GM21529 (cell line): ENCODE measurements around the gene MPHOSPH8.
"Not testable (repeated sequence)": the region's sequence is repeated elsewhere in the genome, so short reads cannot be mapped to it uniquely, and the experiment has no call there.

Experiments used
- ATAC-seq: cut with Tn5 transposase; IDR thresholded peaks from one replicate; pipeline ENCODE4 v1.9.1; 2021; ENCODE audit not compliant: unreplicated experiment

Gene MPHOSPH8

GRCh38 chr13:19632915-19633478, 462 bp upstream of the MPHOSPH8 start:
- ATAC-seq: no peak

DNA sequence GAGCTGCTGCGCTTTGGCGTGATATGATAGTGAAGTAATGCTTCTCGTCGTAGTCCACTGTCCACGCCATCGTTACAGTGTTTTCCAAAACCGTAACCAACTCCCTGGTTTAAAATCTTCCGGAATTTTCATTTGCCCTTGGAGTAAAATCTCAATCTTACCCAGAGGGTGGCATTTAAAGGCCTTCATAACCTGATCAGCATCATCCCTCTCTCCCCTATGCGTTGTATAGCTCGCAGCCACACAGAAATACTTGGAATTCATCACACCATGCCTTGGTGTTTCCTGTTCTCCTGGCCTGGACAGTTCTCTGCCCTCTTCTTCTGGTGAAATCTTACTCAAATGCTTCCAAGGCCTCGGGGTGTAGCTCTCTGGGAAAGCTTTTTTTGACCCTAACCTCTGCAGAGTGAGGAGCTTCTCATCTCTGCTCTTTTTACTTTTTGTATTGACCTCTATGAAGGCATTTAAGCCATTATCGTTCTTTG, 839 bp downstream of the MPHOSPH8 start:
- ATAC-seq: no peak

GRCh38 chr13:19635926-19636325, 2.5 kb downstream of the MPHOSPH8 start:
- not testable (repeated sequence) for ATAC-seq

DNA sequence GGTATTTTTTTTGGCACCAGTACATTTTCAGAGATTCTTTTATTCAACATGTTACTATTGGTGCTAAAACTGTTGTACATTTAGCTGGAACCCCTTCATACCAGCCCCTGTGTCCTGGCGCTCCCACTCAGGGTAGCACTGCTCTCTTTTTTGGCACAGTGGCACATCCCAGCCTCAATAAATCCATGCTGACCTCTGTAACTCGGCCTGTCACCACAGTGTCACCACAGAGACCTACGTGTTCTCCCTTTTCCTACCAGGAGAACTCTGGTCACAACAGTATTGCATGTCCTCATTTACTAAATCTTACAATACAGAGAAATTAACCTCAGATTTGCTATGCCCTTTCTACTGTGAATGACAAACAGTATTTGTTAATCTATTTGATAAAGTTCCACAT, 10.2 kb downstream of the MPHOSPH8 start:
- ATAC-seq: no peak

DNA sequence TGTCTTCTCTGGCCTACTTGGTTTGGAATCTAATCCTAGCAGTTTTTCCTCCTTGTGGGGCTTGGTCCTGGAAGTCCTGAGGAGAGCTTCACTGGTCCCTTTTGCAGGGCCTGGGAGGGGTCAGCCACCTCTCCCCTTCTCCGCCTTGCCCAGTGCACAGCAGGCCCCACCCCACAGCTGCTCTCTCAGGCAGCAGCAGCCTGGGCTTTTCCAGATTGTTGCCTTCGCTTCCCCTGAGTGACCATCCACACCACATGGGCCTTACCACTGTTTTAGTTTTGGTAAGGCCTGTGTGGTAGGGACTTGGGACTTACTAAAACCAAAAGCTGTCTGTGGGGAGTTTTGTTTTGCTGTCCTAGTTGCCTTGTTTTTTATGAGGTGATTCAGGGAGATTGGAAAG, 11.5 kb downstream of the MPHOSPH8 start:
- no peak for ATAC-seq

DNA sequence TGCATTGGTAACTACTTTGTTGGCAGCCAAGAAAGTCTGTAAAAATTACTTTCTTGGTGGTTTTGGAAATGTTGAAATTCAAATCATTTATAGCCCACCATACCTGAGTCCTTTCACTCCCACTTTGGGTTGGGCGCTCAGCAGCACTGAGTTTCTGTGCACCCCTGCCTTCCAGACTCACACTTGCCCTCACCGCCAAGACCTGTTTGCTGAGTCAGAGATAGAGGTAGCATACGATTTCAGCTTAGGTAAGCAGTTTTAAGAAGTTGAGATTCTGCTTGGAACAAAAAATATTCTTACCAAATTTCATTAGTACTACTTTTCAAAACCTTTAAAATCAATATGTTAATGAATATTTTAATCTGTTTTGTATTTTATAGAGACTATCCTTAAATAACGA, 12.6 kb downstream of the MPHOSPH8 start:
- no peak for ATAC-seq

DNA sequence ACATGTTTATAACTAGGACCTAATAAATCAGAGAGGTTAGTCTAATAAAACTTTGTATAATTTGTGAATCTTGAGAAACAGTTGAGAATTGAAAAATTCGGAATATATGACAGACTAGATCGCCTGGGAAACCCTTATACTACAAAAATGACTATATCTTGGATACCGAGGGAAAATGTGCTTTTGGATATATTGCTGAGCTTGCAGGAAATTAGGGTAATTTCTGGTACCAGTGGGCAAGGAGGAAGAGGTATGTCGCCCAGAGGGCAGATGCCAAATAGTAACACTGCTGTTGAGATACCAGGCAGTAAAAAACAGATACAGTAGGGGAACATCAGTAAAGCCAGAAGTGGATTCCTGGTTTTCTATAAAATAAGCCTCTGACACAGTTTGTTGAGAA, 17.3 kb downstream of the MPHOSPH8 start:
- ATAC-seq: no peak

DNA sequence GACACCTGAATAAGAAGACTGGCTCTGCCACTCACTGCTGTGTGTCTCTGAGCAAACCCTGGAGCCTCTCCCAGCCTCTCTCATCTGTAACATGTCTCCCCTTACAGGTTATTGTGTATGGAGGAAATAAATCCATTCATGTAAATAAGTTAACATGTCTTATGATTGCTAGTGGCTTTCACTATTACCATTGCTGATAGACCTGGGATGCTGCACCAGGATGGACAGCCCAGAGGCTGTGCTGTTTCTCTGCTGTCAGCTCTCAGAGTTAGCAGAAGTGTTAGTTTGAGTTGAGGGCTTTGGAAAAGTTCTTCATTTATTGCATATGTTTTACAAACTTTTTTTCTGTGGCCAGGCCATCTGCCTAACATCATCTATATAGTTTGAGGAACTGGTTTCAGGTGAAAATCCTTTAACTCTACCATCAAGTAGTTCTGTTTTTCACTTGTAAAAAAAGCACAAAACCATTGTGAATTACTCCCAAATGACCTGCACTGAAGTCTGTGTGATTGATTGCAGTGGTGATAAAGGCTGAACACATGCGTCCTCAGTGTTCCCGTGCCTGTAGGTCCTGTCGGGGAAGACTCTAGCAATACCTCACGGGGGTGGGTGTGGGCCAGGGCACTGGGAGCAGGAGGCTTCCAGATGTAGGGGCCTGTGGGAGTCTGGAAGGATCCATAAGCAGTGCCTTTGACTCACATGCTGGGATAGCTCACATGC, 24.6 kb downstream of the MPHOSPH8 start:
- ATAC-seq: no peak

GRCh38 chr13:19658831-19659230, 25.4 kb downstream of the MPHOSPH8 start:
- no peak for ATAC-seq

DNA sequence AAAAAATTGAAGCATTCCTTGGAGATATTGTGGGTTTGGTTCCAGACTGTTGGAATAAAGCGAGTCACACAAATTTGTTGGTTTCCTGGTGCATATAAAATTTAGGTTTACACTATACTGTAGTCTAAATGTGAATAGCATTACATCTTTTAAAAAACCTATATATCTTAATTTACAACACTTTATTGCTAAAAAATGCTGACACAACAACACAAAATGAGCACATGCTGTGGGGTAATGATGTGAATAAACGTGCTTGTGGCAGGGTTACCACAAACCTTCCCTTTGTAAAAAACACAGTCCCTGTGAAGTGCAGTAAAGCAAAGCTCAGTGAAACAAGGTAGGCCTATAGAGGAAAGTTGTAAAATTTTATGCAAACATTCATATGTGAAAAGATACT, 27.7 kb downstream of the MPHOSPH8 start:
- no peak for ATAC-seq

DNA sequence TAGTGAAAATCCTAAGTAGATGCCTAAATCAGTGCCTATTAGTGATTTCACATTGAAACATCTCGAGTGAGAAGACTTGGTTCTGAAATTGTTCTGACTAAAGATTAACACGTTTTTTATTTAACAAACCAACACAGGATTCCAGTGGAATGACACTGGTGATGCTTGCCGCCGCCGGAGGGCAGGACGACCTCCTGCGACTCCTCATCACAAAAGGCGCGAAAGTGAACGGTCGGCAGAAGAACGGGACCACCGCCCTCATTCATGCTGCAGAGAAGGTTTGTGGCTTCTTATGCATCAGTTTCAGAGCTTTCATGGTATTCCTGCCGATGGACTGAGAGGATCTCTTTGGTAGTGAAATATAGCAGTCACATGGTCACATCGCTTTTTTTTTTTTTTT, 28.1 kb downstream of the MPHOSPH8 start:
- ATAC-seq: no peak

DNA sequence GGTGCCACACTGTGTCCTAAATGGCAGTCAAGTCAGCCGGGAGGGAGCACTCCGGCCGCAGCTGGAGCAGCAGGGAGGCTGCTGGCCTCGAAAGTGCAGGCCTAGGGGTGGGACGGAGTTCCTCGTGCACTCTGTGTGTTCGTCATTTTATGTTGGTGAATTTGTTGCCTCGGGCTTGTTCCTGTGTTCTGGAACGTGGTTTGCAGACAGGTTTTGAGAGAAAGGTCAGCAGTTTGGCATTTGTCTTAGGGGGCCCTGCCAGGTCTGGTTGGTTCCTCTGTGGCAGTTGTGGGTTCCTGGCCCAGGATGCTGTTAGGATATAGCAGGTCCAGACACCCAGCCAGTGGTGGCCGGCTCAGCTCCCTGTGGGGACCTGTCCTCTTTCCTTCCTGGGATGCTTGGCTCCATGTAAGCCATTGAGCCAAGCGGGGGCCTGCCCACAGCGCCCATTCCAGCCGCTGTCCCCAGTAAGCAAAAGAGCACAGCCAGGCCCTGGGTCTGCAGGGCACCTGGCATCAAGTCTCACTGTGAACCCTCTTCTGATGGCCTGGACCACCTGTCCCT, 30.0 kb downstream of the MPHOSPH8 start:
- no peak for ATAC-seq

GRCh38 chr13:19664481-19665230, 31.2 kb downstream of the MPHOSPH8 start:
- no peak for ATAC-seq

- ATAC-seq: no peak
These were observed 32.0 kb downstream of the MPHOSPH8 start for GRCh38 chr13:19665427-19665859.

DNA sequence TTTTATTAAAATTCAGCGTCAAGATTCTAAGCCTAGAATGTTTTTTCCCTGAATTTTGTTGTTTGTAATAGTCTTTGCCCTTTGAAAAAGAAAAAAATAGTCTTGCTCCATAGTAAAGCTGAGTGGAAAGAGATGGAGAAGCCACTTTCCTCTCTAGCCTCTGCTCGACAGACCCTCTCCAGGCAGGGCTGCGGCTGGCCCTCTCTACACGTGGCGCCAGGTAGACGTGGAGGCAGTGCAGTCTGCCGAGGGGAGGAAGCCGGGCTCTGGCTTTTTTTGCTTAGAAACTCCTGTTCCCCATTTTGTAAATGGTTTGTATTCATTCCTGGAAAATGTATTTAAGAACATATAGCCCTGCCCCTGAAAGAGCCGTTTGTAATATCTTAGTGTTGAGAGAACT, 35.3 kb downstream of the MPHOSPH8 start:
- ATAC-seq: no peak

DNA sequence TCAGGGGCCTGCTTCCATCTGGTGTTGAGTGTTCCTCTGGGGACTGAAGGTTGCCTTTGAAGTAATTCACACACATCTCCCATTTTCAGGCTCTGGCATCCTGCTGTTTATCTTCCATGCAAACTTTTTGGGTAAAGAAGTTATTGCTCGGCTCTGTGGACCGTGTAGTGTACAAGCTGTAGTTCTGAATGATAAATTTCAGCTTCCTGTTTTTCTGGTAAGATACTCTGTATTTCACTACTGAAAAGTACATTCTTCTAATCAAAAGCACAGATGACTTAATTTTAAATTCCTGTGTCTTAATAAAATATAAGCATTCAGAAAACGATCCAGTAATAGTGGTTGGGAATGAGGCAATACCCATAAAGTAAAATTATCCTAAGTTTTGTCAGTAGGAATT, 36.7 kb downstream of the MPHOSPH8 start:
- no peak for ATAC-seq

- no peak for ATAC-seq
These were observed 39.5 kb downstream of the MPHOSPH8 start for GRCh38 chr13:19672990-19673389.

DNA sequence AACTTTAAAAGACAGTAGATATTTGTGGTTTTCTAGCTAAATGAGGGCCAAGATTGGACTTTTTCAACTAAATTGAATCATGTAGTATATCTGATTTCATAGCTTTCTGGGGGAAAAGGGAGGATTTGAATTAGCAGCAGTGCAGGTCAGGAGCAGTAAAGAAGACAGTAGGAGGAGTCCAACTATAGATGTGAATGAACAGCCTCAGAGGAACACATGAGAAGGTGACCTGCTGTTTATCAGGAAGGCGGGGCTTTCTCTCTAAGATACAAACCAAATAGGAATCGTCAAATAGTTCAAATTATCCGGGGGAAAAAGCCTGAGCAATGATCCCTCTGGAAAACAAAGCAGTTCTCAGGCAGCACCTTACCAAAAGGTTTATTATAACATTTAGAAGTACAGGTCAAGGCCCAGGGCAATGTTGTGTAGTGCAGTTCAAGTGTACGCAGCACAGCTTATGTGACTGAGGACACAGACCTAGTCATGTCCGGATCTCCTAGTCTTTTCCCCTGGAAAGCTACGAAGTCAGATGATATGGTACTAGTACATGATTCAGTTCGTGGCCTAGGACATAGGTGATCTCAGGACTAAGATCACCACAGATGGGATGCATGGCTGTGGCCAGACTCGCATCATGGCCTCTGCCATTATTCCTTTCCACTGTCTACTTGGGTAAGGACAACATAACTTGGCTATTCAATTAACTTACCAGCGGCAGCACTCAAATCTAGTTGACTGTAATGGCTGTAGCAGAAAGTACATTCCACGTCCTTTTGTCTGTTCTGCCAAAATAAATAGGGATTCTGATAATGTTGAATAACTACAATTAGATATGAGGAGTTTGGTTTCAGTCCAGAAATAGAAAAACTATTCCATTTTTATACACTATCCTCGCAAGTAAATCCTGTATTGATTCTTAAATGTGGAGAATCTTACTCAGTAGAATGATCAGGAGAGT, 40.3 kb downstream of the MPHOSPH8 start:
- no peak for ATAC-seq

- ATAC-seq: no peak
These were observed 41.4 kb downstream of the MPHOSPH8 start for GRCh38 chr13:19674898-19675297.

DNA sequence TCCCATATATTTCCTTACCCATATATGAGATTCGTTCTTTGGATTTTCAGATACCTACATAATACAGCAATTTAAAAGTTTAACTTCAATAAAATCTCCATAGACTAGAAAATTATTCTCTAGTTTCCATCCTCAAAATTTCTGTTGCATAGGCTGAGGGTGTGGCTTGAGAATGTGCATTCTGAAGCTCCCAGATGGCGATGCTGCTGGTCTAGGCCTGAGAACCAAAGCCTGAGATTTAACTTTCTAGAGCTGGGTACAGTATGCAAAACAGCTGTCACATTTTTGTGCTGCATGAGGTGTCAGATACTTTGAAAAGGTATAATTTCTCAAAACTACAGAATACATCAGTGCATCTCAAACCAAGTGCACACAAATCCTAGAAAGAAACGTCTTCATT, 42.7 kb downstream of the MPHOSPH8 start:
- no peak for ATAC-seq

DNA sequence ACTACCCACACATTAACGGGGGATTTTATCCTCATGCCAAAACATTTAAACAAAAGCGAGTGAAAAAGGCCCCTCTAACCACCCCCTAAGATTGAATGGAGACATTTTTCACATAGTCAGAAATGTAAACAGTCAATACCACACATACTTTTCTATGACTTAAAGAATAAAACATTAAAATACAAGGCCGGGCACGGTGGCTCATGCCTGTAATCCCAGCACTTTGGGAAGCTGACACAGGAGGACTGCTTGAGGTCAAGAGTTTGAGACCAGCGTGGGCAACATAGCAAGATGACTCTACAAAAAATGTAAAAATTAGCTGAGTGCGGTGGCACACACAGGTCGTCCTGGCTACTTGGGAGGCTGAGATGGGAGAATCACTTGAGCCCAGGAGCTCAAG, 47.3 kb downstream of the MPHOSPH8 start:
- no peak for ATAC-seq
